Liver (tissue), 9 donors: Measurements from ENCODE around the gene CLTC. TPM values are rescaled to one million over a fixed set of nuclear protein-coding genes. Genes with fewer than 3 reads are reported as not detected.

Source experiments
- DNase-seq: peaks from one replicate; pipeline ENCODE4 v3.0.0-alpha.2; 2017; ENCODE audit warnings: low spot score
- H3K27ac ChIP-seq, 2 donors: one replicate each; pipeline ENCODE4 v1.7.0; 2013; ENCODE audit warnings: inconsistent platforms in 2 of 2, low read length in 2 of 2, control low read depth in 1 of 2, low read depth in 1 of 2, mild to moderate bottlenecking in 1 of 2
- H3K27me3 ChIP-seq, 4 donors: one replicate each; pipeline versions ENCODE4 v1.6.1 to v1.7.0; 2013; ENCODE audit warnings: low read length in 3 of 4, inconsistent platforms in 1 of 4, mild to moderate bottlenecking in 1 of 4, moderate library complexity in 1 of 4; ENCODE audit not compliant: control insufficient read depth in 4 of 4, insufficient read depth in 4 of 4
- H3K36me3 ChIP-seq, 4 donors: one replicate each; pipeline versions ENCODE4 v1.6.1 to v1.7.0; 2013; ENCODE audit warnings: low read length in 3 of 4, mild to moderate bottlenecking in 3 of 4, low read depth in 1 of 4, moderate library complexity in 1 of 4; ENCODE audit not compliant: control insufficient read depth in 4 of 4, insufficient read depth in 3 of 4
- H3K4me1 ChIP-seq, 4 donors: one replicate each; pipeline versions ENCODE4 v1.6.1 to v1.7.0; 2013; ENCODE audit warnings: low read length in 3 of 4, mild to moderate bottlenecking in 3 of 4, moderate library complexity in 1 of 4; ENCODE audit not compliant: control insufficient read depth in 4 of 4, insufficient read depth in 4 of 4
- H3K4me3 ChIP-seq, 3 donors: one replicate each; pipeline versions ENCODE4 v1.6.1 to v1.7.0; 2013; ENCODE audit warnings: low read length in 3 of 3, control low read depth in 1 of 3, low read depth in 1 of 3, mild to moderate bottlenecking in 1 of 3
- H3K9ac ChIP-seq, 2 donors: one replicate each; pipeline ENCODE4 v1.7.0; 2013; ENCODE audit warnings: low read length in 2 of 2, mild to moderate bottlenecking in 2 of 2, moderate library complexity in 2 of 2, control low read depth in 1 of 2, low read depth in 1 of 2
- H3K9me3 ChIP-seq, 4 donors: one replicate each; pipeline versions ENCODE4 v1.6.1 to v1.7.0; 2013; ENCODE audit warnings: low read length in 3 of 4; ENCODE audit not compliant: control insufficient read depth in 4 of 4
- EGR1 ChIP-seq, 2 donors: IDR thresholded peaks; 2 replicates each; pipeline ENCODE4 v1.6.1; 2016 to 2018; ENCODE audit warnings: antibody characterized with exemption in 2 of 2, low read depth in 2 of 2
- FOXA1 ChIP-seq: IDR thresholded peaks from 2 replicates; pipeline ENCODE4 v1.6.1; 2016; ENCODE audit warnings: antibody characterized with exemption
- FOXA2 ChIP-seq: IDR thresholded peaks from 2 replicates; pipeline ENCODE4 v1.6.1; 2016; ENCODE audit warnings: antibody characterized with exemption
- HNF4A ChIP-seq, 2 donors: conservative IDR thresholded peaks; 2 replicates each; pipeline ENCODE4 v1.6.1; 2016; ENCODE audit warnings: antibody characterized with exemption in 2 of 2, mild to moderate bottlenecking in 2 of 2
- HNF4G ChIP-seq: IDR thresholded peaks from 2 replicates; pipeline ENCODE4 v1.6.1; 2016; ENCODE audit warnings: antibody characterized with exemption
- JUND ChIP-seq, 2 donors: IDR thresholded peaks; 2 replicates each; pipeline ENCODE4 v1.6.1; 2016; ENCODE audit warnings: antibody characterized with exemption in 2 of 2
- RAD21 ChIP-seq, 2 donors: IDR thresholded peaks; 2 replicates each; pipeline ENCODE4 v1.6.1; 2016; ENCODE audit warnings: antibody characterized with exemption in 2 of 2, mild to moderate bottlenecking in 2 of 2
- RXRA ChIP-seq, 2 donors: IDR thresholded peaks; 2 replicates each; pipeline ENCODE4 v1.6.1; 2017 to 2018; ENCODE audit warnings: antibody characterized with exemption in 2 of 2, mild to moderate bottlenecking in 1 of 2
- SP1 ChIP-seq: IDR thresholded peaks from 2 replicates; pipeline ENCODE4 v1.6.1; 2018; ENCODE audit warnings: antibody characterized with exemption, mild to moderate bottlenecking
- YY1 ChIP-seq: IDR thresholded peaks from 2 replicates; pipeline ENCODE4 v1.6.1; 2016; ENCODE audit warnings: antibody characterized with exemption, mild to moderate bottlenecking
- WGBS: extraction: QIAGEN DNeasy Blood & Tissue Kit; methylation state at CpG from one replicate; pipeline ENCODE4 v1.1.7; 2013; 5-methylcytosine and 5-hydroxymethylcytosine counted together
- polyA plus RNA-seq, 2 donors: library from polyadenylated mRNA; stranded (reverse) in 1 of 2; unstranded in 1 of 2; fragments of 200-250 nt in 1 of 2; fragments of >200 nt in 1 of 2; fragmentation: Nextera tagmentation in 1 of 2; extraction: Ambion mirVana in 1 of 2; gene quantifications; one replicate each; pipeline versions ENCODE4 v1.2.1 to v1.2.3, GENCODE V29; 2013 to 2015
- total RNA-seq, 2 donors: library from RNA; depleted of rRNA; stranded (reverse); fragments of >200 nt; gene quantifications; one replicate each; pipeline ENCODE4 v1.2.3, GENCODE V29; 2014
- TF ChIP-seq, protein P1 (sequence below): IDR thresholded peaks from 2 replicates; pipeline ENCODE4 v1.6.1; 2016; ENCODE audit warnings: antibody characterized with exemption, mild to moderate bottlenecking
- TF ChIP-seq, protein P2 (sequence below): IDR thresholded peaks from 2 replicates; pipeline ENCODE4 v1.6.1; 2016; ENCODE audit warnings: antibody characterized with exemption
- TF ChIP-seq, protein P3 (sequence below): IDR thresholded peaks from 2 replicates; pipeline ENCODE4 v1.6.1; 2016; ENCODE audit warnings: antibody characterized with exemption
- TF ChIP-seq, protein P4 (sequence below): IDR thresholded peaks from 2 replicates; pipeline ENCODE4 v1.6.1; 2016; ENCODE audit warnings: antibody characterized with exemption
- TF ChIP-seq, protein P5 (sequence below): fragments of 150-350 bp; IDR thresholded peaks from 2 replicates; pipeline ENCODE4 v1.5.1; 2017; ENCODE audit warnings: improper control_type of control experiment, low read depth, low read length; ENCODE audit not compliant: missing input control
- donor health status: healthy.
- donor health status: healthy.
- donor health status: healthy.
- donor health status: healthy.
- donor health status: healthy.

CLTC gene
- total and polyA plus RNA-seq, 4 donors, result 59.9 to 282 (median 172) TPM

DNA sequence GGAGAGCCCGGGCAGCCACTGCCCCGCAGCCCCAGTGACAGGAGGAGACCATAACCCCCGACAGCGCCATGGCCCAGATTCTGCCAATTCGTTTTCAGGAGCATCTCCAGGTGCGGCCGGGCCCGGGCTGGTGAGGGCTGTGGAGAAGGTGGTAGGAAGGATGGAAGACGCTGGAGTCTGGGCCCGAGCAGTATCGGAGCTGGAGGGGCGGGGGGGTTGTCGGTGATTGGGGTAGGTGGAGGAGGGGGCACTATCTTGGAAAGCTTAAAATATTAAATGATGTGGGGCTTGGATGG is 317 bp downstream of the CLTC start:
- Histone ChIP-seq H3K4me1 (peaks cover 5 to 46% (median 30%) of the 10 kb centered on the region in 4 donors), H3K36me3 (no peaks in the 10 kb centered on the region), H3K9ac (peak overlapping the region; percentile 84 to 97), H3K9me3 (no peaks in the 10 kb centered on the region), H3K27ac (peak overlapping the region; percentile 96 to 99), H3K4me3 (peak overlapping the region; percentile 91 to 99 (median 95)), H3K27me3 (no peaks in the 10 kb centered on the region)
- no peak for DNase-seq
- TF ChIP-seq RAD21 (IDR thresholded peaks at IDR 0.05) (no peak), YY1 (peak; percentile 3), SP1 (no peak), FOXA2 (no peak)
- under 1% methylated on average over 13 of the region's 13 CpGs for WGBS

DNA sequence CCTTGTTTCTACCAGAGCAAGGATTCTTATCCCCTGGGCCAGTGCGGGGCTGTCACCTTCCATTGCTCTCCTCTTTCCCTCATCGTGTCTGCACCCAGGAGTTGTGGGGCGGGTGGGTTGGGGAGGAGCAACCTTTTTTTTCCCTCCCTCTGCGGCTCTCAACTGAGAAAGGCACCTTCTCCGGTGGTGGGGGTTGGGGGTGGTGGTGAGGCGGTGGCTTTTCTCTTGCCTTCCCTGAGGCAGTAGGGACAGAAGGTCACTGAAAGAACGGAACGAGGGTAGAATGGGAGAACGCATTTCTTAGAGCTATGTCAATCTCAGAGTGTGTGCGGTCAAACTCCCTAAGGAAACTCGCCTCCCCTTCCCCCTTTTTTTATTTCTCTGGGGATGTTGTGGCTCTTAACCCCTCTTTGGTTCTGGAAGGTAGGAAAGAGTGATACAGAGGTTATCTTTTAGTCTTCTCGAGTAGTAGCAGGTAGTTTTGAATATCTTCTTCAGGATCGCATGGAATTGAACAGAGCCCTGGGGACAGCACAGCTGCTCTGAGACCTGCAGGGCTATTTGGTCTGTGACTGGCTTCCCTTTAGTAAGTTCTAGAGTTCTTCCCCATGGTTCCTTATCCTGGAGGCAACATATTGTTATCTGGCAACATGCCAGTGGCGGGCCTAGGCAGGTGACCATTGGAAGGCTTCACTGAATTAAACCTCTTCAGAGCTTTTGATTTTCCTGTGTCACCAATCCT is 994 bp downstream of the CLTC start:
- TF ChIP-seq, protein P1, sequence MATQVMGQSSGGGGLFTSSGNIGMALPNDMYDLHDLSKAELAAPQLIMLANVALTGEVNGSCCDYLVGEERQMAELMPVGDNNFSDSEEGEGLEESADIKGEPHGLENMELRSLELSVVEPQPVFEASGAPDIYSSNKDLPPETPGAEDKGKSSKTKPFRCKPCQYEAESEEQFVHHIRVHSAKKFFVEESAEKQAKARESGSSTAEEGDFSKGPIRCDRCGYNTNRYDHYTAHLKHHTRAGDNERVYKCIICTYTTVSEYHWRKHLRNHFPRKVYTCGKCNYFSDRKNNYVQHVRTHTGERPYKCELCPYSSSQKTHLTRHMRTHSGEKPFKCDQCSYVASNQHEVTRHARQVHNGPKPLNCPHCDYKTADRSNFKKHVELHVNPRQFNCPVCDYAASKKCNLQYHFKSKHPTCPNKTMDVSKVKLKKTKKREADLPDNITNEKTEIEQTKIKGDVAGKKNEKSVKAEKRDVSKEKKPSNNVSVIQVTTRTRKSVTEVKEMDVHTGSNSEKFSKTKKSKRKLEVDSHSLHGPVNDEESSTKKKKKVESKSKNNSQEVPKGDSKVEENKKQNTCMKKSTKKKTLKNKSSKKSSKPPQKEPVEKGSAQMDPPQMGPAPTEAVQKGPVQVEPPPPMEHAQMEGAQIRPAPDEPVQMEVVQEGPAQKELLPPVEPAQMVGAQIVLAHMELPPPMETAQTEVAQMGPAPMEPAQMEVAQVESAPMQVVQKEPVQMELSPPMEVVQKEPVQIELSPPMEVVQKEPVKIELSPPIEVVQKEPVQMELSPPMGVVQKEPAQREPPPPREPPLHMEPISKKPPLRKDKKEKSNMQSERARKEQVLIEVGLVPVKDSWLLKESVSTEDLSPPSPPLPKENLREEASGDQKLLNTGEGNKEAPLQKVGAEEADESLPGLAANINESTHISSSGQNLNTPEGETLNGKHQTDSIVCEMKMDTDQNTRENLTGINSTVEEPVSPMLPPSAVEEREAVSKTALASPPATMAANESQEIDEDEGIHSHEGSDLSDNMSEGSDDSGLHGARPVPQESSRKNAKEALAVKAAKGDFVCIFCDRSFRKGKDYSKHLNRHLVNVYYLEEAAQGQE, result no peak
- peak; percentile 14 for TF ChIP-seq YY1
- H3K27me3 ChIP-seq, result no peaks in the 10 kb centered on the region

DNA sequence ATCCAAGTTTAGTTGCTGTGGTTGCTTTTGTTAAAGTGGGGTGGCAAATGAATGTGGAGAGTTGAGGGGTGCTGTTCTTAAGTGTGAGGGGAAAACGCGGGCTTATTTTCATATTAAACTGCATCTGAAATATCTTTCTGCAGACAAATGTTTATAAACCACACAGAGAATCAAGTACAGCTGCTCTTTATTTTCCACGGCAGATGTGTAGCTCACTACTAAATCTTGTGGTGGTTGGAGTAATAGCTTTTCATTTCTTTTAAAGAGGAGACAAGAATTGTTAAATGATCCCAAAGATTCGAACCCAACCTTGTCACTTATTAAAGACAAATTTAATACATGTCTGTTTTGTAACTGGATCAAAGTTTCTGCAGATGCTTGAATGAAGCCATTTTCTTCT is 2.1 kb downstream of the CLTC start:
- Histone ChIP-seq H3K27ac (no peak overlapping the region), H3K27me3 (no peaks in the 10 kb centered on the region), H3K36me3 (no peaks in the 10 kb centered on the region), H3K9ac (peak overlapping the region in 1 of 2 donors; percentile 84), H3K4me1 (peaks cover 9 to 60% (median 39%) of the 10 kb centered on the region in 4 donors), H3K9me3 (no peaks in the 10 kb centered on the region), H3K4me3 (no peak overlapping the region)
- TF ChIP-seq YY1, result no peak
- no peak for TF ChIP-seq EGR1 (IDR thresholded peaks at IDR 0.05; ENCODE audit: low read depth in 2 of 2)
- no peak for TF ChIP-seq SP1
- TF ChIP-seq FOXA2, result no peak
- TF ChIP-seq, protein P2, sequence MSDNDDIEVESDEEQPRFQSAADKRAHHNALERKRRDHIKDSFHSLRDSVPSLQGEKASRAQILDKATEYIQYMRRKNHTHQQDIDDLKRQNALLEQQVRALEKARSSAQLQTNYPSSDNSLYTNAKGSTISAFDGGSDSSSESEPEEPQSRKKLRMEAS, result no peak
- no peak for TF ChIP-seq FOXA1
- TF ChIP-seq HNF4A (conservative IDR thresholded peaks at IDR 0.05), result no peak
- TF ChIP-seq RXRA (IDR thresholded peaks at IDR 0.05), result no peak
- TF ChIP-seq, protein P3, sequence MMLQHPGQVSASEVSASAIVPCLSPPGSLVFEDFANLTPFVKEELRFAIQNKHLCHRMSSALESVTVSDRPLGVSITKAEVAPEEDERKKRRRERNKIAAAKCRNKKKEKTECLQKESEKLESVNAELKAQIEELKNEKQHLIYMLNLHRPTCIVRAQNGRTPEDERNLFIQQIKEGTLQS, result no peak
- TF ChIP-seq, protein P4, sequence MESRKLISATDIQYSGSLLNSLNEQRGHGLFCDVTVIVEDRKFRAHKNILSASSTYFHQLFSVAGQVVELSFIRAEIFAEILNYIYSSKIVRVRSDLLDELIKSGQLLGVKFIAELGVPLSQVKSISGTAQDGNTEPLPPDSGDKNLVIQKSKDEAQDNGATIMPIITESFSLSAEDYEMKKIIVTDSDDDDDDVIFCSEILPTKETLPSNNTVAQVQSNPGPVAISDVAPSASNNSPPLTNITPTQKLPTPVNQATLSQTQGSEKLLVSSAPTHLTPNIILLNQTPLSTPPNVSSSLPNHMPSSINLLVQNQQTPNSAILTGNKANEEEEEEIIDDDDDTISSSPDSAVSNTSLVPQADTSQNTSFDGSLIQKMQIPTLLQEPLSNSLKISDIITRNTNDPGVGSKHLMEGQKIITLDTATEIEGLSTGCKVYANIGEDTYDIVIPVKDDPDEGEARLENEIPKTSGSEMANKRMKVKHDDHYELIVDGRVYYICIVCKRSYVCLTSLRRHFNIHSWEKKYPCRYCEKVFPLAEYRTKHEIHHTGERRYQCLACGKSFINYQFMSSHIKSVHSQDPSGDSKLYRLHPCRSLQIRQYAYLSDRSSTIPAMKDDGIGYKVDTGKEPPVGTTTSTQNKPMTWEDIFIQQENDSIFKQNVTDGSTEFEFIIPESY, result no peak
- TF ChIP-seq JUND (IDR thresholded peaks at IDR 0.05), result no peak
- TF ChIP-seq, protein P5, sequence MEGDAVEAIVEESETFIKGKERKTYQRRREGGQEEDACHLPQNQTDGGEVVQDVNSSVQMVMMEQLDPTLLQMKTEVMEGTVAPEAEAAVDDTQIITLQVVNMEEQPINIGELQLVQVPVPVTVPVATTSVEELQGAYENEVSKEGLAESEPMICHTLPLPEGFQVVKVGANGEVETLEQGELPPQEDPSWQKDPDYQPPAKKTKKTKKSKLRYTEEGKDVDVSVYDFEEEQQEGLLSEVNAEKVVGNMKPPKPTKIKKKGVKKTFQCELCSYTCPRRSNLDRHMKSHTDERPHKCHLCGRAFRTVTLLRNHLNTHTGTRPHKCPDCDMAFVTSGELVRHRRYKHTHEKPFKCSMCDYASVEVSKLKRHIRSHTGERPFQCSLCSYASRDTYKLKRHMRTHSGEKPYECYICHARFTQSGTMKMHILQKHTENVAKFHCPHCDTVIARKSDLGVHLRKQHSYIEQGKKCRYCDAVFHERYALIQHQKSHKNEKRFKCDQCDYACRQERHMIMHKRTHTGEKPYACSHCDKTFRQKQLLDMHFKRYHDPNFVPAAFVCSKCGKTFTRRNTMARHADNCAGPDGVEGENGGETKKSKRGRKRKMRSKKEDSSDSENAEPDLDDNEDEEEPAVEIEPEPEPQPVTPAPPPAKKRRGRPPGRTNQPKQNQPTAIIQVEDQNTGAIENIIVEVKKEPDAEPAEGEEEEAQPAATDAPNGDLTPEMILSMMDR, result no peak
- TF ChIP-seq, protein P1, result no peak
- TF ChIP-seq HNF4G, result no peak
- no peak for DNase-seq
- 28% methylated on average over 4 of the region's 4 CpGs for WGBS

More for the DNA sequence above, 994 bp downstream of the CLTC start:
- Histone ChIP-seq H3K9ac (peak overlapping the region; percentile 84 to 97), H3K9me3 (no peaks in the 10 kb centered on the region), H3K27ac (peak overlapping the region; percentile 96 to 99), H3K4me3 (peak overlapping the region; percentile 91 to 99 (median 95)), H3K36me3 (no peaks in the 10 kb centered on the region), H3K4me1 (peaks cover 6 to 49% (median 32%) of the 10 kb centered on the region in 4 donors)
- peak; percentile 73 for DNase-seq
- 2% methylated on average over 14 of the region's 14 CpGs for WGBS
